ENCODE data around the gene CCDC6. TPM values are rescaled to one million over a fixed set of nuclear protein-coding genes. Genes with fewer than 3 reads are reported as not detected.
"Not testable (repeated sequence)": the region's sequence is repeated elsewhere in the genome, so short reads cannot be mapped to it uniquely, and the experiment has no call there.

The CCDC6 gene
- total RNA-seq, 2 experiments from 2014 or later = 21.6 to 22.1 TPM

DNA sequence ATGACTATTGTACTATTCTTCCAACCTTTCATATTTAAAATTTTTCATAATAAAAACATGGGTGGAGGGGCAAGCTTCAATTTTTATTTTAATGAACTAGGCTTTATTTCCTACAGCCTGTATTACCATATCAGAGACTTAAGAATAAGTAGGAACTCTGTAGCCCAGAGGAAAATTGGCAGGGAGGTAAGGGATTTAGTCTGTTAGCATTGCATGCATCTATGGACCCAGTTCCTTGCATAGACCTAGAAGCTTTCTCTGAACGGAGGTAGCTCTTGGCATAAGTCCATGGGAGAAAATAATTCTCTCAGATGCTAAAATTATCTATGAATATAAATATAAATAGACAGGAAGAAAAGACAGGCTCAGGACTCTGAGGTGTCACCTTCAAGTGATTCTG is 31.4 kb upstream of the CCDC6 start:
- Mint-ChIP-seq H3K27ac (no peak overlapping the region), H3K9me3 (no peaks in the 10 kb centered on the region), H3K4me3 (no peak overlapping the region), H3K27me3 (peaks cover 7% of the 10 kb centered on the region), H3K36me3 (ENCODE audit: low read depth) (no peaks in the 10 kb centered on the region), H3K4me1 (ENCODE audit: low read depth) (no peaks in the 10 kb centered on the region)
- POLR2A ChIA-PET = no interaction called here
- Histone ChIP-seq H3K9me3 (ENCODE audit: control insufficient read depth in 1 of 2, insufficient read depth in 1 of 2, low read length in 2 of 2) (no peaks in the 10 kb centered on the region), H3K27me3 (ENCODE audit: control insufficient read depth in 1 of 2, insufficient read depth in 2 of 2, low read length in 2 of 2) (no peaks in the 10 kb centered on the region), H3K4me3 (ENCODE audit: low read length) (no peak overlapping the region), H3K36me3 (ENCODE audit: insufficient read depth, low read length) (no peaks in the 10 kb centered on the region), H3K4me1 (ENCODE audit: insufficient read depth, low read length) (no peaks in the 10 kb centered on the region), H3K27ac (ENCODE audit: low read depth in 1 of 2, low read length in 2 of 2) (no peak overlapping the region)
- intact Hi-C loops (cut with DNase I, micrococcal nuclease) = no loop called here
- DNase-seq = no peak
- TF ChIP-seq, protein P1, sequence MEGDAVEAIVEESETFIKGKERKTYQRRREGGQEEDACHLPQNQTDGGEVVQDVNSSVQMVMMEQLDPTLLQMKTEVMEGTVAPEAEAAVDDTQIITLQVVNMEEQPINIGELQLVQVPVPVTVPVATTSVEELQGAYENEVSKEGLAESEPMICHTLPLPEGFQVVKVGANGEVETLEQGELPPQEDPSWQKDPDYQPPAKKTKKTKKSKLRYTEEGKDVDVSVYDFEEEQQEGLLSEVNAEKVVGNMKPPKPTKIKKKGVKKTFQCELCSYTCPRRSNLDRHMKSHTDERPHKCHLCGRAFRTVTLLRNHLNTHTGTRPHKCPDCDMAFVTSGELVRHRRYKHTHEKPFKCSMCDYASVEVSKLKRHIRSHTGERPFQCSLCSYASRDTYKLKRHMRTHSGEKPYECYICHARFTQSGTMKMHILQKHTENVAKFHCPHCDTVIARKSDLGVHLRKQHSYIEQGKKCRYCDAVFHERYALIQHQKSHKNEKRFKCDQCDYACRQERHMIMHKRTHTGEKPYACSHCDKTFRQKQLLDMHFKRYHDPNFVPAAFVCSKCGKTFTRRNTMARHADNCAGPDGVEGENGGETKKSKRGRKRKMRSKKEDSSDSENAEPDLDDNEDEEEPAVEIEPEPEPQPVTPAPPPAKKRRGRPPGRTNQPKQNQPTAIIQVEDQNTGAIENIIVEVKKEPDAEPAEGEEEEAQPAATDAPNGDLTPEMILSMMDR (IDR thresholded peaks at IDR 0.05) = no peak
- CTCF ChIA-PET = no interaction called here
- ATAC-seq (ENCODE audit: poor library complexity) = no peak

DNA sequence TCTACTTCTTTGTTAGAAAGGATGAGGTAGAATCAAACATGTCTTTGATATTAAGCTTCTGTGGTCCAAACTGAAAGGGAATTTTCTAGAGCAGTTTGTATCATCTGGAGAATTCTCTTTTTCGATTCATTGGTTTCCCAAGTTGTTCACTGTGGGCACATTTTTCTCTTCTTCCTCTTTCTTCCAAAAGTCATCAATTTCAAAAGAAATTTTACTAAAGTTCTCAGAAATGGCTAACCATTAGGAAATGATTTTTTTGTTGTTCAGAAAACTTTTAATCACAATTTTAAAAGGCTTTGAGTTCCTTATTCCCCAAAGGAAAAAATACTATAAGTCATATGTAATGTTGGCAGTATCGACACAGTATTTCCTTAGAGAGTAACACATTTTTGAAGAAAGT is 28.3 kb upstream of the CCDC6 start:
- Mint-ChIP-seq H3K9me3 (no peaks in the 10 kb centered on the region), H3K36me3 (ENCODE audit: low read depth) (no peaks in the 10 kb centered on the region), H3K27me3 (peaks cover 7% of the 10 kb centered on the region), H3K4me1 (ENCODE audit: low read depth) (no peaks in the 10 kb centered on the region), H3K27ac (no peak overlapping the region), H3K4me3 (no peak overlapping the region)
- TF ChIP-seq, protein P1 (IDR thresholded peaks at IDR 0.05) = no peak
- Histone ChIP-seq H3K27ac (ENCODE audit: low read depth in 1 of 2, low read length in 2 of 2) (no peak overlapping the region), H3K36me3 (ENCODE audit: insufficient read depth, low read length) (no peaks in the 10 kb centered on the region), H3K27me3 (ENCODE audit: control insufficient read depth in 1 of 2, insufficient read depth in 2 of 2, low read length in 2 of 2) (no peaks in the 10 kb centered on the region), H3K4me3 (ENCODE audit: low read length) (no peak overlapping the region), H3K4me1 (ENCODE audit: insufficient read depth, low read length) (no peaks in the 10 kb centered on the region), H3K9me3 (ENCODE audit: control insufficient read depth in 1 of 2, insufficient read depth in 1 of 2, low read length in 2 of 2) (peaks cover 0 to 10% of the 10 kb centered on the region in 2 experiments)
- CTCF ChIA-PET = no interaction called here
- POLR2A ChIA-PET = no interaction called here
- DNase-seq (no peak), ATAC-seq (ENCODE audit: poor library complexity) (no peak)
- intact Hi-C loops (cut with DNase I, micrococcal nuclease) = no loop called here

DNA sequence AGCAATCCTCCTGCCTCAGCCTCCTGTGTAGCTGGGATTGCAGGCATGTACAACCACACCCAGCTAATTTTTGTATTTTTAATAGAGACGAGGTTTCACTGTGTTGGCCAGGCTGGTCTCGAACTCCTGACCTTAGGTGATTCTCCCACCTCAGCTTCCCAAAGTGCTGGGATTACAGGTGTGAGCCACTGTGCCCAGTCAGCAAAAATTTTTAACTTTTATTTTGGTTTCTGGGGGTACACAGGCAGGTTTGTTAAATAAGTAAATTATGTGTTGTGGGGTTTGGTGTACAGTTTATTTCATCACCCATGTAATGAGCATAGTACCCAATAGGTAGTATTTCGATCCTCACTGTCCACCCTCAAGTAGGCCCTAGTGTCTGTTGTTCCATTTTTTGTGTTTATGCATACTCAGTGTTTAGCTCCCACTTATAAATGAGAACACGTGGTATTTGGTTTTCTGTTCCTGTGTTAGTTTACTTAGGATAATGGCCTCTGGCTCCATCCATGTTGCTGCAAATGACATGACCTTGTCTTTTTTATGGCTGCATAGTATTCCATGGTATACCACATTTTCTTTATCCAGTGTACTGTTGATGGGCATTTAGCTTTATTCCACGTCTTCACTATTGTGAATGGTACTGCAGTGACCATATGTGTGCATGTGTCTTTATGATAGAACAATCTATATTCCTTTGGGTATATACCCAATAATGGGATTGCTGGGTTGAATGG is 24.6 kb upstream of the CCDC6 start:
- H3K4me1 Mint-ChIP-seq (ENCODE audit: low read depth); POLR2A ChIA-PET; H3K27me3 Mint-ChIP-seq; H3K36me3 ChIP-seq (ENCODE audit: insufficient read depth, low read length); H3K4me3 ChIP-seq (ENCODE audit: low read length); intact Hi-C loops (cut with DNase I, micrococcal nuclease); CTCF ChIA-PET; H3K4me3 Mint-ChIP-seq; ATAC-seq (ENCODE audit: poor library complexity); H3K36me3 Mint-ChIP-seq (ENCODE audit: low read depth); H3K27ac Mint-ChIP-seq; H3K27ac ChIP-seq (ENCODE audit: low read depth in 1 of 2, low read length in 2 of 2); H3K27me3 ChIP-seq (ENCODE audit: control insufficient read depth in 1 of 2, insufficient read depth in 2 of 2, low read length in 2 of 2); DNase-seq; H3K4me1 ChIP-seq (ENCODE audit: insufficient read depth, low read length); H3K9me3 Mint-ChIP-seq: not testable (repeated sequence)
- peaks cover 0 to 10% of the 10 kb centered on the region in 2 experiments for H3K9me3 ChIP-seq (ENCODE audit: control insufficient read depth in 1 of 2, insufficient read depth in 1 of 2, low read length in 2 of 2)

DNA sequence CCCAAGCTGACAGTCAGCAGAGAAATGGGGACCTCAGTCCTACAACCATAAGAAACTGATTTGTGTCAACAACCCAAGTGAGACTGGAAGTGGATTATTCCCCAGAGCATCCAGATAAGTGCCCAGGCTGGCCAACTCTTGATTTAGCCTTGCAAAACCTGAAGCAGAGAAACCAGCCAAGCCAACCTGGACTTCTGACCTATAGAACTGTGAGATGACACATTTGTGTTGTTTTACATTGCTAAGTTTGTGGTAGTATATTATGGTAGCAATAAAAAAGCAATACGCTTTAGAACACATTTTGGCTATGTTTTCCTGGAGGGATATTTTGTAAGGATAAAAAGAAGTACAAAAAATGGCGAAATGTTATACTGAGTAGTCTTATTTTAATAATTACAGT is 19.7 kb upstream of the CCDC6 start:
- H3K4me1 Mint-ChIP-seq (ENCODE audit: low read depth) = no peaks in the 10 kb centered on the region
- peaks cover 5% of the 10 kb centered on the region for H3K36me3 Mint-ChIP-seq (ENCODE audit: low read depth)
- Histone ChIP-seq H3K9me3 (ENCODE audit: control insufficient read depth in 1 of 2, insufficient read depth in 1 of 2, low read length in 2 of 2) (peaks cover 8 to 16% of the 10 kb centered on the region in 2 experiments), H3K27ac (ENCODE audit: low read depth in 1 of 2, low read length in 2 of 2) (no peak overlapping the region), H3K27me3 (ENCODE audit: control insufficient read depth in 1 of 2, insufficient read depth in 2 of 2, low read length in 2 of 2) (no peaks in the 10 kb centered on the region), H3K36me3 (ENCODE audit: insufficient read depth, low read length) (no peaks in the 10 kb centered on the region), H3K4me1 (ENCODE audit: insufficient read depth, low read length) (no peaks in the 10 kb centered on the region), H3K4me3 (ENCODE audit: low read length) (no peak overlapping the region)
- ChIA-PET POLR2A (no interaction called here), CTCF (no interaction called here)
- H3K4me3 Mint-ChIP-seq = no peak overlapping the region
- H3K27me3 Mint-ChIP-seq = peaks cover 9% of the 10 kb centered on the region
- TF ChIP-seq, protein P1 (IDR thresholded peaks at IDR 0.05) = no peak
- intact Hi-C loops (cut with DNase I, micrococcal nuclease) = no loop called here
- ATAC-seq (ENCODE audit: poor library complexity) (no peak), DNase-seq (no peak)
- H3K27ac Mint-ChIP-seq = no peak overlapping the region
- H3K9me3 Mint-ChIP-seq = peaks cover 15% of the 10 kb centered on the region

All from CD4-positive, alpha-beta T cell (primary cell).